Measurements from ENCODE around the gene APEX2. TPM values are rescaled to one million over a fixed set of nuclear protein-coding genes. Genes with fewer than 3 reads are reported as not detected.

Gene APEX2
- total RNA-seq, 2 experiments from 2014 or later = 6.4 to 7.2 TPM

DNA sequence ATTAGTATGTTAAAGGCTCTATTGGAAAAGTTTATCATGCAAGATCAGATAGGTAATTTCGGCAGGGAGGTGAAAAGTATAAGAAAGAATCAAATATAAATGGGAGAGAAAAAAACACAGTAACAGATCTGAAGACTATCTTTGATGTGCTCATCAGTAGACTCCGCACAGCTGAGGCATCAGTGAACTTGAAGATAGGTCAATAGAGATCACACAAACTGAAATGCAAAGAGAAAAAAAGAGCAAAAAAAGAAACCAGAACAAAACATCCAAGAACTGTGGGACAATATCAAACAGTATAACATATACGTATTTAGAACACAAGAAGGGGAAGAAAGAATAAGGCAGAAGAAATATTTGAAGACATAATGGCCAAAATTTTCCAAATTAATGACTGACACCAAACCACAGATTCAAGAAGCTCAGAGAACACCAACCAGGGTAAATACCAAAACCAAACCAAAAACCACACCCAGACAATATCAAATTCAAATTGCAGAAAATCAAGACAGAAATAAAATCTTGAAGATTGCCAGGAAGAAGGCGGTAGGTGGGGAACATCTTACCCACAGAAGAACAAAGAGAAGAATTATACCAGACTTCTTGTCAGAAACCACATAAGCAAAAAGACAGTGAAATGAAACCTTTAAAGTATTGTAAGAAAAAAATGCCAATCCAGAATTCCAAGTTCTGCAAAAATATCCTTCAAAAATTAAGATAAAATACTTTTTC, 35.2 kb upstream of the APEX2 start:
- Histone ChIP-seq H3K9me3 (ENCODE audit: control insufficient read depth in 1 of 2, insufficient read depth in 1 of 2, low read length in 2 of 2) (no peaks in the 10 kb centered on the region), H3K27ac (ENCODE audit: low read depth in 1 of 2, low read length in 2 of 2) (no peak overlapping the region), H3K4me3 (ENCODE audit: low read length) (no peak overlapping the region), H3K27me3 (ENCODE audit: control insufficient read depth in 1 of 2, insufficient read depth in 2 of 2, low read length in 2 of 2) (no peaks in the 10 kb centered on the region), H3K36me3 (ENCODE audit: insufficient read depth, low read length) (no peaks in the 10 kb centered on the region), H3K4me1 (ENCODE audit: insufficient read depth, low read length) (peaks cover 7% of the 10 kb centered on the region)
- H3K27ac Mint-ChIP-seq = peak overlapping the region; percentile 85
- ChIA-PET CTCF (no interaction called here), POLR2A (interaction anchor here (0.6 to 1.4 kb wide), 2 partner anchors 35 to 828 kb away, joined by 3 to 9 read pairs; partner anchors contain the start of gene APEX2)
- TF ChIP-seq, protein P1, sequence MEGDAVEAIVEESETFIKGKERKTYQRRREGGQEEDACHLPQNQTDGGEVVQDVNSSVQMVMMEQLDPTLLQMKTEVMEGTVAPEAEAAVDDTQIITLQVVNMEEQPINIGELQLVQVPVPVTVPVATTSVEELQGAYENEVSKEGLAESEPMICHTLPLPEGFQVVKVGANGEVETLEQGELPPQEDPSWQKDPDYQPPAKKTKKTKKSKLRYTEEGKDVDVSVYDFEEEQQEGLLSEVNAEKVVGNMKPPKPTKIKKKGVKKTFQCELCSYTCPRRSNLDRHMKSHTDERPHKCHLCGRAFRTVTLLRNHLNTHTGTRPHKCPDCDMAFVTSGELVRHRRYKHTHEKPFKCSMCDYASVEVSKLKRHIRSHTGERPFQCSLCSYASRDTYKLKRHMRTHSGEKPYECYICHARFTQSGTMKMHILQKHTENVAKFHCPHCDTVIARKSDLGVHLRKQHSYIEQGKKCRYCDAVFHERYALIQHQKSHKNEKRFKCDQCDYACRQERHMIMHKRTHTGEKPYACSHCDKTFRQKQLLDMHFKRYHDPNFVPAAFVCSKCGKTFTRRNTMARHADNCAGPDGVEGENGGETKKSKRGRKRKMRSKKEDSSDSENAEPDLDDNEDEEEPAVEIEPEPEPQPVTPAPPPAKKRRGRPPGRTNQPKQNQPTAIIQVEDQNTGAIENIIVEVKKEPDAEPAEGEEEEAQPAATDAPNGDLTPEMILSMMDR (IDR thresholded peaks at IDR 0.05) = no peak
- DNase-seq (peak in 5 of 14 experiments; percentile 6 to 30 (median 28)), ATAC-seq (ENCODE audit: poor library complexity) (peak; percentile 73)
- H3K36me3 Mint-ChIP-seq (ENCODE audit: low read depth) = no peaks in the 10 kb centered on the region
- intact Hi-C loops (cut with DNase I, micrococcal nuclease) = no loop called here
- H3K27me3 Mint-ChIP-seq = no peaks in the 10 kb centered on the region
- H3K9me3 Mint-ChIP-seq = no peaks in the 10 kb centered on the region
- peaks cover 40% of the 10 kb centered on the region for H3K4me1 Mint-ChIP-seq (ENCODE audit: low read depth)
- H3K4me3 Mint-ChIP-seq = peak overlapping the region; percentile 65

DNA sequence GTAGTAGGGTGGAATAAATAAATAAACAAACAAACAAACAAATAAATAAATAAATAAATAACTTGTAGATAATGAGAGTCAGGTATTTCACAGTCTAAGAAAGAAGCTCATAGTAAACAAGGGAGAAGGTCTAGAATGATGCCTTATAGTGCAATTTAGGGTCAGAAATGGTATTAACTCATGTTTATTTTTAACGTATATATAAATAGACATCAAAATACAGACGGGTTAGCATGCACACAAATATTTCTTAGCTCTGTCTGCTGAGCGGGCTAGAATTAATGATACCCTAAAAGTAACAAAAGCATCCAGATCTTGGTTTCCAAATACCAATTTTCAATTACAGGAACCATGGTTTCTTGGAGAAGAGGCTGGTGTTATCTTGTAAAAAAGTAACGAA, 22.8 kb upstream of the APEX2 start:
- ATAC-seq (ENCODE audit: poor library complexity) (no peak), DNase-seq (no peak)
- TF ChIP-seq, protein P1 (IDR thresholded peaks at IDR 0.05) = no peak
- ChIA-PET POLR2A (no interaction called here), CTCF (no interaction called here)
- H3K4me3 Mint-ChIP-seq = no peak overlapping the region
- Histone ChIP-seq H3K36me3 (ENCODE audit: insufficient read depth, low read length) (no peaks in the 10 kb centered on the region), H3K4me3 (ENCODE audit: low read length) (no peak overlapping the region), H3K27me3 (ENCODE audit: control insufficient read depth in 1 of 2, insufficient read depth in 2 of 2, low read length in 2 of 2) (no peaks in the 10 kb centered on the region), H3K9me3 (ENCODE audit: control insufficient read depth in 1 of 2, insufficient read depth in 1 of 2, low read length in 2 of 2) (no peaks in the 10 kb centered on the region), H3K27ac (ENCODE audit: low read depth in 1 of 2, low read length in 2 of 2) (no peak overlapping the region), H3K4me1 (ENCODE audit: insufficient read depth, low read length) (no peaks in the 10 kb centered on the region)
- no peaks in the 10 kb centered on the region for H3K9me3 Mint-ChIP-seq
- no peak overlapping the region for H3K27ac Mint-ChIP-seq
- intact Hi-C loops (cut with DNase I, micrococcal nuclease) = no loop called here
- H3K27me3 Mint-ChIP-seq = no peaks in the 10 kb centered on the region
- H3K4me1 Mint-ChIP-seq (ENCODE audit: low read depth) = no peaks in the 10 kb centered on the region
- H3K36me3 Mint-ChIP-seq (ENCODE audit: low read depth) = no peaks in the 10 kb centered on the region

DNA sequence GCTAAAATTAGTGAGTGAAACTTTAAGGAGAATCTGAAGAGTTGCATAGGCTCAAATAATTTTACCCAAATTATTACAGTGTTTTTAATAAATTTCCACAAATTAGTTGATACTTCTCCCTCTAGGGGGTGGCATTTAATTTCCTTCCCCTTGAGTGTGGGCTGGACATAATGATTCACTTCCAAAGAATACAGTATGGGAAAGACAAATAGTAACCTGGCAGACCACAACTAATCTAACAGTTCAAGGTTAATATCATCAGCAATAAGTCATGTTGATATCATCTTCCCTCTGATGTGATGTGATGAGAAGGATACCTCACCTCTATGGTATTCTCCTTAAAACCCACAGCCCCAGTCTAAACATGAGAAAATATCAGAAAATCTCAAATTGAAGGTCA, 21.7 kb upstream of the APEX2 start:
- Mint-ChIP-seq H3K27me3 (no peaks in the 10 kb centered on the region), H3K27ac (no peak overlapping the region), H3K4me3 (no peak overlapping the region), H3K9me3 (no peaks in the 10 kb centered on the region), H3K36me3 (ENCODE audit: low read depth) (no peaks in the 10 kb centered on the region), H3K4me1 (ENCODE audit: low read depth) (no peaks in the 10 kb centered on the region)
- no peaks in the 10 kb centered on the region for H3K27me3 ChIP-seq (ENCODE audit: control insufficient read depth in 1 of 2, insufficient read depth in 2 of 2, low read length in 2 of 2)
- DNase-seq = no peak
- no peak overlapping the region for H3K4me3 ChIP-seq (ENCODE audit: low read length)
- POLR2A ChIA-PET = no interaction called here
- H3K36me3 ChIP-seq (ENCODE audit: insufficient read depth, low read length) = no peaks in the 10 kb centered on the region
- TF ChIP-seq, protein P1 (IDR thresholded peaks at IDR 0.05) = no peak
- no peak for ATAC-seq (ENCODE audit: poor library complexity)
- no peaks in the 10 kb centered on the region for H3K4me1 ChIP-seq (ENCODE audit: insufficient read depth, low read length)
- CTCF ChIA-PET = no interaction called here
- no peaks in the 10 kb centered on the region for H3K9me3 ChIP-seq (ENCODE audit: control insufficient read depth in 1 of 2, insufficient read depth in 1 of 2, low read length in 2 of 2)
- intact Hi-C loops (cut with DNase I, micrococcal nuclease) = no loop called here
- H3K27ac ChIP-seq (ENCODE audit: low read depth in 1 of 2, low read length in 2 of 2) = no peak overlapping the region

Data from CD4-positive, alpha-beta T cell (primary cell).